Lower leg skin (tissue), 3 donors: ENCODE measurements around the gene KASH5.

Source experiments
- POLR2A ChIP-seq, 2 donors: fragments of 450-650 bp; IDR thresholded peaks; one replicate each; pipeline ENCODE4 v1.6.1; 2016 to 2017; ENCODE audit warnings: antibody characterized with exemption in 2 of 2, mild to moderate bottlenecking in 1 of 2, moderate library complexity in 1 of 2
- TF ChIP-seq, protein P1 (sequence below), 3 donors: fragments of 450-650 bp; IDR thresholded peaks; one replicate each; pipeline ENCODE4 v1.5.1; 2016; ENCODE audit warnings: antibody characterized with exemption in 3 of 3, mild to moderate bottlenecking in 3 of 3, moderate library complexity in 2 of 3

DNA sequence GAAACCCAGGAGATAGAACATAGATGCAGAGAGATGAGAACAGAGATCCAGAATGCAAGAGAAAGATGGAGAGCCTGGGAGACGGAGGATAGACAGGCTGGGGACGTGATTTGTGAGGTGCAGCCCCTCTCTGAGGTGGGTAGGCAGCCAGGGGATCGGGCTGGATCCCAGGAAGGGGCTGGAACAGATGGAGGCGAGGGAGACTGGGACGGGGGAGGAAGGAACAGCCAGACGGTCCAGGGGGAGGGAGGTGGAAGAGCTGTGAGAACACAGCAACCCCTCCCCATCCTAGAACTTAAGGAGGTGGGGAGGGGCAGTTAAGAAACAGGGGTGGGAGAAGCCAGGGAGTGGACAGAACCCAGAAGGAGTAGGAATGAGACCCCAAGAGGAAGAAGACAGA, 50.2 kb downstream of the KASH5 start:
- TF ChIP-seq POLR2A (IDR thresholded peaks at IDR 0.05) = no peak
- TF ChIP-seq, protein P1, sequence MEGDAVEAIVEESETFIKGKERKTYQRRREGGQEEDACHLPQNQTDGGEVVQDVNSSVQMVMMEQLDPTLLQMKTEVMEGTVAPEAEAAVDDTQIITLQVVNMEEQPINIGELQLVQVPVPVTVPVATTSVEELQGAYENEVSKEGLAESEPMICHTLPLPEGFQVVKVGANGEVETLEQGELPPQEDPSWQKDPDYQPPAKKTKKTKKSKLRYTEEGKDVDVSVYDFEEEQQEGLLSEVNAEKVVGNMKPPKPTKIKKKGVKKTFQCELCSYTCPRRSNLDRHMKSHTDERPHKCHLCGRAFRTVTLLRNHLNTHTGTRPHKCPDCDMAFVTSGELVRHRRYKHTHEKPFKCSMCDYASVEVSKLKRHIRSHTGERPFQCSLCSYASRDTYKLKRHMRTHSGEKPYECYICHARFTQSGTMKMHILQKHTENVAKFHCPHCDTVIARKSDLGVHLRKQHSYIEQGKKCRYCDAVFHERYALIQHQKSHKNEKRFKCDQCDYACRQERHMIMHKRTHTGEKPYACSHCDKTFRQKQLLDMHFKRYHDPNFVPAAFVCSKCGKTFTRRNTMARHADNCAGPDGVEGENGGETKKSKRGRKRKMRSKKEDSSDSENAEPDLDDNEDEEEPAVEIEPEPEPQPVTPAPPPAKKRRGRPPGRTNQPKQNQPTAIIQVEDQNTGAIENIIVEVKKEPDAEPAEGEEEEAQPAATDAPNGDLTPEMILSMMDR (IDR thresholded peaks at IDR 0.05) = no peak
